ENCODE results near the gene ROGDI.

The ROGDI gene

DNA sequence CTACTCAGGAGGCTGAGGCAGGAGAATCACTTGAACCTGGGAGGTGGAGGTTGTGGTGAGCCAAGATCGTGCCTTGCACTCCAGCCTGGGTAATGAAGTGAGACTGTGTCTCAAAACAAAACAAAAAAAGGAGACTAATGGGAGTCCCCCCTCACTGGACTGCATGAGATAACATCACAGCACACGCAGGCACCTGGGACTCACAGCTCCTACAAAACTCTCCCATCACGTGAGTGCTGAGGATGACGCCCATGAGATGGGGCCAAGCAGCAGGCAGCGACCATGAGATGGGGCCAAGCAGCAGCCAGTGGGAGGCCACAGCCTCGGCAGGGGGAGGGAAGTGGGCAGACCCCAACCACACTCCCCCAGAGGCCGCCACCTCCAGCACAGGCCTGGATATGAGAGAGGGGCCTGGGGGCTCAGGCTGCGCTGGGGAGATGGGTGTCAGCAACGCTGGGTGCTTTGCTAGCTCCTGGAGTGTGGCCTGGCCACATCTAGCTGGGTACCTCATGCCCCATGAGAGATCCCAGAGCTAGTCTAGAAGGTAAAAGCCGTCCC lies 52.7 kb downstream of the ROGDI start:
- no peak overlapping the region for H3K4me3 ChIP-seq (ENCODE audit: low read depth, low read length)
- H3K27ac ChIP-seq = no peak overlapping the region
- H3K4me1 ChIP-seq = no peaks in the 10 kb centered on the region
- H3K79me2 ChIP-seq = peaks cover 3% of the 10 kb centered on the region
- no peaks in the 10 kb centered on the region for H3K36me3 ChIP-seq (ENCODE audit: control insufficient read depth, insufficient read depth, low read length)
- no peaks in the 10 kb centered on the region for H3K9me3 ChIP-seq (ENCODE audit: control insufficient read depth, low read length)
- no peak overlapping the region for H3K4me2 ChIP-seq (ENCODE audit: low read length)
- H3K9ac ChIP-seq = no peak overlapping the region
- no peak for TF ChIP-seq CTCF (IDR thresholded peaks at IDR 0.05)
- no peak overlapping the region for H2AFZ ChIP-seq
- H3K27me3 ChIP-seq (ENCODE audit: control insufficient read depth, insufficient read depth, low read length) = no peaks in the 10 kb centered on the region

DNA sequence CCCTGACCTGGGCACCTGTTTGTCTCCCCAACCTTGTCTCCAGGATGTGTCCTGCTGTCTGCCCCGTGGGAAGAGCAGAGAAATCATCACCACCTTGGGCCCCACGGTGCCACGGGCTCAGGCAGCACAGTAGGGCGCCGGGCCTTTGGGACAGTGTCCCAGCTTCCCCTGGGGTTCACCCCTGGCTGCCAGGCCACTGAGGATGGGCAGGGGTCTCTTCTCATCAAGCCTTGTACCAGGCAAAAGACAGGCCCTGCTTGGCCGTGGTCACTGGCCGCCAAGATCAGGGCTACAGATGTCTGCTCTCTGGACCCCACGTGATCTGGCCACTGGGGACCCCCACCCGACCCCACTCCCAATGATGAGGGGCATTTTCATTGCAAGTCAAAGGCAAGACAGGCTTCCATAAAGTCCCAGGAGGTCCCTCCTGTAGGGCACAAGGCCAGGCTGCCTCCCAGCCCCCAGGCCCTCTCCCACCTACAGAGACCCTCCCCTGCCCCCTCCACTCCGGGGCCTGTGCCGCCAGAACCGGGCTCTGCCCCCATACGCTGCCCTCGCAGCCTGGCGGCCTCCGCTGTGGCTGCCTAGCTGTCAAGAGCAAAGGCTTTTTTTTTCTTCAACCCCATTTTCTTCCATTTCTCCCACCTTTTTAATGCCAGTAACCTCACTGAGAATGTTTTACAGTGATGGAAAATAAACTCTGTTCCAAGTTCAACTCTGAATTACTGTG lies 53.6 kb downstream of the ROGDI start:
- no peak for TF ChIP-seq CTCF (IDR thresholded peaks at IDR 0.05)
- Histone ChIP-seq H2AFZ (no peak overlapping the region), H3K9ac (no peak overlapping the region), H3K36me3 (ENCODE audit: control insufficient read depth, insufficient read depth, low read length) (no peaks in the 10 kb centered on the region), H3K4me1 (no peaks in the 10 kb centered on the region), H3K4me2 (ENCODE audit: low read length) (no peak overlapping the region), H3K79me2 (peaks cover 2% of the 10 kb centered on the region), H3K27me3 (ENCODE audit: control insufficient read depth, insufficient read depth, low read length) (no peaks in the 10 kb centered on the region), H3K9me3 (ENCODE audit: control insufficient read depth, low read length) (no peaks in the 10 kb centered on the region), H3K27ac (no peak overlapping the region), H3K4me3 (ENCODE audit: low read depth, low read length) (no peak overlapping the region)

GRCh38 chr16:4747906-4748681 lies 54.3 kb downstream of the ROGDI start:
- H3K9ac ChIP-seq = no peak overlapping the region
- H2AFZ ChIP-seq = no peak overlapping the region
- no peak overlapping the region for H3K27ac ChIP-seq
- H3K27me3 ChIP-seq (ENCODE audit: control insufficient read depth, insufficient read depth, low read length) = no peaks in the 10 kb centered on the region
- H3K9me3 ChIP-seq (ENCODE audit: control insufficient read depth, low read length) = no peaks in the 10 kb centered on the region
- H3K4me1 ChIP-seq = peaks cover 6% of the 10 kb centered on the region
- H3K79me2 ChIP-seq = no peaks in the 10 kb centered on the region
- H3K4me3 ChIP-seq (ENCODE audit: low read depth, low read length) = no peak overlapping the region
- H3K36me3 ChIP-seq (ENCODE audit: control insufficient read depth, insufficient read depth, low read length) = no peaks in the 10 kb centered on the region
- TF ChIP-seq CTCF (IDR thresholded peaks at IDR 0.05) = no peak
- H3K4me2 ChIP-seq (ENCODE audit: low read length) = no peak overlapping the region

- Histone ChIP-seq H3K27ac (no peak overlapping the region), H3K79me2 (no peaks in the 10 kb centered on the region)
These were observed 55.4 kb downstream of the ROGDI start for GRCh38 chr16:4746991-4747574.

More at GRCh38 chr16:4746991-4747574, 55.4 kb downstream of the ROGDI start:
- Histone ChIP-seq H3K4me1 (peaks cover 9% of the 10 kb centered on the region), H3K36me3 (ENCODE audit: control insufficient read depth, insufficient read depth, low read length) (no peaks in the 10 kb centered on the region), H3K27me3 (ENCODE audit: control insufficient read depth, insufficient read depth, low read length) (no peaks in the 10 kb centered on the region), H3K9me3 (ENCODE audit: control insufficient read depth, low read length) (no peaks in the 10 kb centered on the region), H3K9ac (no peak overlapping the region), H3K4me3 (ENCODE audit: low read depth, low read length) (no peak overlapping the region), H3K4me2 (ENCODE audit: low read length) (no peak overlapping the region), H2AFZ (no peak overlapping the region)
- TF ChIP-seq CTCF (IDR thresholded peaks at IDR 0.05) = no peak
